Caco-2 (cell line): ENCODE data around the gene MAST2. TPM values are rescaled to one million over a fixed set of nuclear protein-coding genes. Genes with fewer than 3 reads are reported as not detected.

Experiments used
- BruUV-seq: library from RNA; stranded (reverse); fragments of 400-500 nt; replicated peaks from 2 replicates; lab custom pipeline; 2021; lab: Mats Ljungman, UMichigan
- CTCF ChIA-PET: fragments of 300-600 bp; sonication (Branson Sonifier 250); formaldehyde crosslinking; loops from one replicate; lab custom pipeline; 2022; ENCODE audit warnings: antibody characterized with exemption; lab: Charles Lee
- POLR2A ChIA-PET: fragments of 300-600 bp; sonication (Branson Sonifier 250); formaldehyde crosslinking; loops from one replicate; lab custom pipeline; 2022; ENCODE audit warnings: antibody characterized with exemption; lab: Charles Lee
- DNase-seq, 2 experiments: peaks; one replicate each; pipeline versions ENCODE4 v3.0.0 to v3.0.0-alpha.2; 2020 to 2022
- H3K27me3 ChIP-seq: replicated peaks from 2 replicates; pipeline ENCODE4 v1.6.0; 2011; ENCODE audit warnings: low read length; ENCODE audit not compliant: control insufficient read depth, insufficient read depth
- H3K36me3 ChIP-seq: 2 replicates; pipeline ENCODE4 v1.5.1; 2011; ENCODE audit warnings: low read length; ENCODE audit not compliant: control insufficient read depth, insufficient read depth
- H3K4me1 ChIP-seq: fragments of 250-450 bp; sonication (Bioruptor Pico); 2 replicates; pipeline ENCODE4 v1.5.1; 2020; ENCODE audit warnings: mild to moderate bottlenecking
- H3K4me3 ChIP-seq: 2 replicates; pipeline ENCODE4 v1.5.1; 2011; ENCODE audit warnings: low read depth, mild to moderate bottlenecking, control low read depth, low read length
- H3K9me3 ChIP-seq: fragments of 250-450 bp; sonication (Bioruptor Pico); 2 replicates; pipeline ENCODE4 v1.5.1; 2020; ENCODE audit warnings: mild to moderate bottlenecking, moderate library complexity
- H3K27ac Mint-ChIP-seq: one replicate; pipeline ENCODE4 v1.8.0; 2022; ENCODE audit warnings: mixed read lengths; ENCODE audit not compliant: unreplicated experiment
- H3K27me3 Mint-ChIP-seq: one replicate; pipeline ENCODE4 v1.8.0; 2022; ENCODE audit warnings: mixed read lengths; ENCODE audit not compliant: insufficient read depth, unreplicated experiment
- H3K36me3 Mint-ChIP-seq: one replicate; pipeline ENCODE4 v1.8.0; 2022; ENCODE audit warnings: mild to moderate bottlenecking, mixed read lengths; ENCODE audit not compliant: insufficient read depth, unreplicated experiment
- H3K4me1 Mint-ChIP-seq: one replicate; pipeline ENCODE4 v1.8.0; 2022; ENCODE audit warnings: low read depth, mixed read lengths; ENCODE audit not compliant: unreplicated experiment
- H3K4me3 Mint-ChIP-seq: one replicate; pipeline ENCODE4 v1.8.0; 2022; ENCODE audit warnings: mild to moderate bottlenecking, moderate library complexity, mixed read lengths; ENCODE audit not compliant: unreplicated experiment
- H3K9me3 Mint-ChIP-seq: one replicate; pipeline ENCODE4 v1.8.0; 2022; ENCODE audit warnings: mixed read lengths; ENCODE audit not compliant: unreplicated experiment
- intact Hi-C: fragments of 100-400 bp; cut with micrococcal nuclease; formaldehyde crosslinking; loops from one replicate; pipeline ENCODE4 v1.10.0; 2022; ENCODE audit not compliant: unreplicated experiment
- total RNA-seq: library from RNA; stranded (reverse); gene quantifications from 2 replicates; pipeline ENCODE4 v1.2.3, GENCODE V29; 2022
- TF ChIP-seq, protein P1 (sequence below), 2 experiments: fragments of 200-600 bp in 1 of 2; IDR thresholded peaks; 1 replicate in 1 of 2; 2 replicates in 1 of 2; pipeline versions ENCODE4 v1.5.1 to v1.8.0; 2011 to 2022; ENCODE audit warnings: antibody characterized with exemption in 1 of 2, control low read depth in 1 of 2, inconsistent platforms in 1 of 2, low read depth in 1 of 2, low read length in 1 of 2, mild to moderate bottlenecking in 1 of 2, moderate library complexity in 1 of 2; ENCODE audit not compliant: insufficient read depth in 1 of 2, severe bottlenecking in 1 of 2, unreplicated experiment in 1 of 2

The MAST2 gene
- total RNA-seq, 1 experiment from 2014 or later = 43.3 TPM

DNA sequence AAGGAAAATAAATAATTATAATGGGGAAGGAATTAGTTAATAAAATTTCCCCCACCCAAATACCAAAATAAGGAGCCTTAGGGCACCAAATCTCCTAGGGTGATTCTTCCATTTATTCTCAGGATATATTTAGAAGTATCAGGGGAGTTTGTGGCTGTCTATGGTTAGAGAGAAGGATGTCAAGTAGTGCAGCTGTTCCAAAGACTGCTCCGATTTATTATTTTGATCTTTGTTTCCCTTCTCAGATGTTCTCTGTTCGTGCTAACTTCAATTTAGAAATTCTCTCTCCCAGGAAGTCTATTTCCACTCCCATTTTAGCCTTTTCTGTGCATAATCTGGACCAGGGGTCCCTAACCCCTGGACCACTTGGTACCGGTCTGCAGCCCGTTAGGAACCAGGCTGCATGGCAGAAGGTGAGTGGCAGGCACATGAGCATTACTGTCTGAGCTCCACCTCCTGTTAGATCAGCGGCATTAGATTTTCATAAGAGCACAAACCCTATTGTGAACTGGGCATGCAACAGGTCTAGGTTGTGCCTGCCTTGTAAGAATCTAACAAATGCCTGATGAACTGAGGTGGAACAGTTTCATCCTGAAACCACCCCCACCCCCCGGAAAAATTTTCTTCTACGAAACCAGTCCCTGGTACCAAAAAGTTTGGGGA lies 9.3 kb upstream of the MAST2 start:
- CTCF ChIA-PET = no interaction called here
- DNase-seq = no peak
- Mint-ChIP-seq H3K27me3 (no peaks in the 10 kb centered on the region), H3K36me3 (no peaks in the 10 kb centered on the region), H3K27ac (no peak overlapping the region), H3K9me3 (no peaks in the 10 kb centered on the region), H3K4me1 (no peaks in the 10 kb centered on the region), H3K4me3 (no peak overlapping the region)
- POLR2A ChIA-PET = interaction anchor here (0.6 kb wide), 1 partner anchor 10 kb away, joined by 4 read pairs; the partner anchor contains the start of gene MAST2
- no peaks in the 10 kb centered on the region for H3K4me1 ChIP-seq
- TF ChIP-seq, protein P1, sequence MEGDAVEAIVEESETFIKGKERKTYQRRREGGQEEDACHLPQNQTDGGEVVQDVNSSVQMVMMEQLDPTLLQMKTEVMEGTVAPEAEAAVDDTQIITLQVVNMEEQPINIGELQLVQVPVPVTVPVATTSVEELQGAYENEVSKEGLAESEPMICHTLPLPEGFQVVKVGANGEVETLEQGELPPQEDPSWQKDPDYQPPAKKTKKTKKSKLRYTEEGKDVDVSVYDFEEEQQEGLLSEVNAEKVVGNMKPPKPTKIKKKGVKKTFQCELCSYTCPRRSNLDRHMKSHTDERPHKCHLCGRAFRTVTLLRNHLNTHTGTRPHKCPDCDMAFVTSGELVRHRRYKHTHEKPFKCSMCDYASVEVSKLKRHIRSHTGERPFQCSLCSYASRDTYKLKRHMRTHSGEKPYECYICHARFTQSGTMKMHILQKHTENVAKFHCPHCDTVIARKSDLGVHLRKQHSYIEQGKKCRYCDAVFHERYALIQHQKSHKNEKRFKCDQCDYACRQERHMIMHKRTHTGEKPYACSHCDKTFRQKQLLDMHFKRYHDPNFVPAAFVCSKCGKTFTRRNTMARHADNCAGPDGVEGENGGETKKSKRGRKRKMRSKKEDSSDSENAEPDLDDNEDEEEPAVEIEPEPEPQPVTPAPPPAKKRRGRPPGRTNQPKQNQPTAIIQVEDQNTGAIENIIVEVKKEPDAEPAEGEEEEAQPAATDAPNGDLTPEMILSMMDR (IDR thresholded peaks at IDR 0.05; ENCODE audit: insufficient read depth in 1 of 2, low read depth in 1 of 2, low read length in 1 of 2, severe bottlenecking in 1 of 2, unreplicated experiment in 1 of 2) = no peak
- no TSS peak for BruUV-seq
- no peaks in the 10 kb centered on the region for H3K36me3 ChIP-seq
- no peak overlapping the region for H3K4me3 ChIP-seq
- no peaks in the 10 kb centered on the region for H3K9me3 ChIP-seq
- H3K27me3 ChIP-seq = no peaks in the 10 kb centered on the region
- intact Hi-C loops = no loop called here

DNA sequence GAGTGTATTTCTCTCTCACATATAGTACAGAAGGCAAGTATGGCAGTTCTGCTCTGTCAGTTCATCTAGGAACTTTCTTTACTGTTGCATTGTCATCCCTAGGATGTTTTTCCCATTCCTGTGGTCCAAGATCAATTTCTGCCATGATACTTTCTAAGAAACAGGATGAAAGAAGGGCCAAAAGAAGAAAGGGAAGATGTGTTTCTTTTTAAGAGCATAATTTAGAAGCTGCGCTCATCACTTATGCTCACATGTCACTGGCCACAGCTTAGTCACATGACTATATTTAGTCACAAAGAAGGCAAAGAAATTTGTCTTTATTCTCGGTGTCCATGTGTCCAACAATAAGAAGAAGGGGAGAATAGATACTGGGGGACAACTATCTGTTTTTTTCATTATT lies 7.0 kb upstream of the MAST2 start:
- Mint-ChIP-seq H3K4me3 (no peak overlapping the region), H3K27me3 (no peaks in the 10 kb centered on the region), H3K27ac (no peak overlapping the region), H3K36me3 (no peaks in the 10 kb centered on the region), H3K4me1 (no peaks in the 10 kb centered on the region), H3K9me3 (no peaks in the 10 kb centered on the region)
- CTCF ChIA-PET = no interaction called here
- H3K4me3 ChIP-seq = no peak overlapping the region
- POLR2A ChIA-PET = no interaction called here
- no peak for DNase-seq
- no peaks in the 10 kb centered on the region for H3K36me3 ChIP-seq
- H3K9me3 ChIP-seq = no peaks in the 10 kb centered on the region
- no peaks in the 10 kb centered on the region for H3K4me1 ChIP-seq
- intact Hi-C loops = no loop called here
- no peaks in the 10 kb centered on the region for H3K27me3 ChIP-seq
- TF ChIP-seq, protein P1 (IDR thresholded peaks at IDR 0.05; ENCODE audit: insufficient read depth in 1 of 2, low read depth in 1 of 2, low read length in 1 of 2, severe bottlenecking in 1 of 2, unreplicated experiment in 1 of 2) = no peak
- BruUV-seq = no TSS peak

DNA sequence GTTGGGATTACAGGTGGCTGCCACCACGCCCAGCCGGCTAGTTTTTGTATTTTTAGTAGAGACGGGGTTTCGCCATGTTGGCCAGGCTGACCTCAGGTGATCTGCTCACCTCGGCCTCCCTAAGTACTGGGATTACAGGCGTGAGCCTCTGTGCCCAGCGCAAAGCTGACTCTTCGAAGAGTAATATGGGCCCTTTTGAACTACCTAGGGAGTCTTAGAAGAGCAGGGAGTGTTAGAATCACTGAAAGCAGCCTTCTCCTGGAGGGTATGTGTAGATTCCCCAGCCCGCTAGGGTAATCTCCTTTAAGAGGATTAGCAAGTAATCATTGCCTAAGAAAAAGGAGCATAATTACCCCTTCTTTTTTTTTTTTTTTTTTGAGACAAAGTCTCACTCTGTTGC lies 6.5 kb upstream of the MAST2 start:
- ChIA-PET CTCF (no interaction called here), POLR2A (no interaction called here)
- intact Hi-C loops = no loop called here
- TF ChIP-seq, protein P1 (IDR thresholded peaks at IDR 0.05; ENCODE audit: insufficient read depth in 1 of 2, low read depth in 1 of 2, low read length in 1 of 2, severe bottlenecking in 1 of 2, unreplicated experiment in 1 of 2) = no peak
- DNase-seq = no peak
- no TSS peak for BruUV-seq
- Histone ChIP-seq H3K4me3 (no peak overlapping the region), H3K36me3 (no peaks in the 10 kb centered on the region), H3K27me3 (no peaks in the 10 kb centered on the region), H3K4me1 (no peaks in the 10 kb centered on the region), H3K9me3 (no peaks in the 10 kb centered on the region)
- H3K27ac Mint-ChIP-seq = no peak overlapping the region
- peaks cover 2% of the 10 kb centered on the region for H3K4me1 Mint-ChIP-seq
- no peak overlapping the region for H3K4me3 Mint-ChIP-seq
- H3K27me3 Mint-ChIP-seq = no peaks in the 10 kb centered on the region
- no peaks in the 10 kb centered on the region for H3K9me3 Mint-ChIP-seq
- H3K36me3 Mint-ChIP-seq = no peaks in the 10 kb centered on the region
